ENCODE measurements around the gene BICC1.
"Not testable (repeated sequence)": the region's sequence is repeated elsewhere in the genome, so short reads cannot be mapped to it uniquely, and the experiment has no call there.

BICC1 gene

GRCh38 chr10:58857251-58857805 lies 344.7 kb downstream of the BICC1 start:
- in situ Hi-C loops (cut with HindIII; ENCODE audit: low sequenced_read_pairs), result no loop called here
- DNase-seq (ENCODE audit: low read depth, low spot score), result no peak
- no peak for TF ChIP-seq CTCF (IDR thresholded peaks at IDR 0.05; ENCODE audit: low read depth, low read length)
- no peak overlapping the region for H3K4me3 ChIP-seq (ENCODE audit: low read depth, low read length)

- DNase-seq (ENCODE audit: low read depth, low spot score); in situ Hi-C loops (cut with HindIII; ENCODE audit: low sequenced_read_pairs); H3K4me3 ChIP-seq (ENCODE audit: low read depth, low read length): not testable (repeated sequence)
Measured at GRCh38 chr10:58858123-58858522, 345.5 kb downstream of the BICC1 start.

- TF ChIP-seq CTCF (IDR thresholded peaks at IDR 0.05; ENCODE audit: low read depth, low read length), result no peak
- in situ Hi-C loops (cut with HindIII; ENCODE audit: low sequenced_read_pairs), result no loop called here
- no peak for DNase-seq (ENCODE audit: low read depth, low spot score)
- no peak overlapping the region for H3K4me3 ChIP-seq (ENCODE audit: low read depth, low read length)
Measured at GRCh38 chr10:58859526-58859925, 346.9 kb downstream of the BICC1 start.

GRCh38 chr10:58867683-58868082 lies 355.0 kb downstream of the BICC1 start:
- no peak for DNase-seq (ENCODE audit: low read depth, low spot score)
- TF ChIP-seq CTCF (IDR thresholded peaks at IDR 0.05; ENCODE audit: low read depth, low read length), result no peak

GRCh38 chr10:58868736-58869435 lies 356.2 kb downstream of the BICC1 start:
- in situ Hi-C loops (cut with HindIII; ENCODE audit: low sequenced_read_pairs), result no loop called here
- DNase-seq (ENCODE audit: low read depth, low spot score), result no peak
- TF ChIP-seq CTCF (IDR thresholded peaks at IDR 0.05; ENCODE audit: low read depth, low read length), result no peak

More at GRCh38 chr10:58867683-58868082, 355.0 kb downstream of the BICC1 start:
- no peak overlapping the region for H3K4me3 ChIP-seq (ENCODE audit: low read depth, low read length)
- in situ Hi-C loops (cut with HindIII; ENCODE audit: low sequenced_read_pairs), result no loop called here

GRCh38 chr10:58870070-58870469 lies 357.4 kb downstream of the BICC1 start:
- in situ Hi-C loops (cut with HindIII; ENCODE audit: low sequenced_read_pairs), result no loop called here
- no peak overlapping the region for H3K4me3 ChIP-seq (ENCODE audit: low read depth, low read length)
- no peak for TF ChIP-seq CTCF (IDR thresholded peaks at IDR 0.05; ENCODE audit: low read depth, low read length)
- DNase-seq (ENCODE audit: low read depth, low spot score), result no peak

More at GRCh38 chr10:58868736-58869435, 356.2 kb downstream of the BICC1 start:
- H3K4me3 ChIP-seq (ENCODE audit: low read depth, low read length), result no peak overlapping the region

GRCh38 chr10:58873161-58873560 lies 360.5 kb downstream of the BICC1 start:
- no peak for DNase-seq (ENCODE audit: low read depth, low spot score)
- in situ Hi-C loops (cut with HindIII; ENCODE audit: low sequenced_read_pairs), result no loop called here
- no peak for TF ChIP-seq CTCF (IDR thresholded peaks at IDR 0.05; ENCODE audit: low read depth, low read length)
- H3K4me3 ChIP-seq (ENCODE audit: low read depth, low read length), result no peak overlapping the region

Data from astrocyte of the spinal cord (primary cell).